DMS114 treated with DMSO at 0.1 percent for 48 hours (cell line): ENCODE measurements around the gene GDF2.

Source experiments
- DNase-seq: peaks from one replicate; lab custom pipeline; 2025; ENCODE audit not compliant: unreplicated experiment; lab: John Stamatoyannopoulos, UW

GDF2 gene

DNA sequence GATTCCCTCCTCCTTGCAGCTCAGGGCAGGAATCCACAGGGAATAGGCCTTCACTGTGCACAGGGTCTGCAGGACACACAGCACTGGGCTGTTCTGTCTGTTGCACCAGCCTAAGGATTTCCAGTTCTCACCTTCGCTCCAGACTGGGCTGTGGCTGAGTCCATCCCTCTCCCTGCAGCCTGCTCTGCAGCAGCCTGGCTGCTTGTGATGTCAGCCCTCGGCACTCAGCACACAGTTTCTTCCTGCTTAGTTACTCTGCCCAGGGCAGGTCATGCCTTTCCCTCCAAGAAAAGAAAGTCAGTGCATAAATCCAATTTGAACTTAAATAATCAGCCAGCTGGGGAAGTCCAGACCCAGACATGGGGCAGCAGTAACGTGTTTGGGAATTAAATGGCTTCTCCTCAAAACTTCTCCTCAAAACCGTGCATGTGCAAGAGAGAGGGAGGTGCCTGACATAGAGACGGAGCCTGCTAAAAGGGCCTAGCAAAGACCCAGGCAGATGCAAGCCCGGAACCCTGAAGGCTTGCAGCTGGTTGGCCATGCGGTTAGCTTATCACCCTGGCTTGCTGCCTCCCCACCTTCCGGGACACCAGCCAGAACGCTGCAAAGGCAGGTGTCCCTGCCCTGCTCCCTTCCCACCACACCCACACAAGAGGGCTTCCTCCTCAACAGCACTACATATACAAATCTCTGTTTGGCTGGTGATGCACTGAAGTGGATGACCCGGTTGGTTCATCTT lies 10.9 kb upstream of the GDF2 start:
- DNase-seq: no peak

DNA sequence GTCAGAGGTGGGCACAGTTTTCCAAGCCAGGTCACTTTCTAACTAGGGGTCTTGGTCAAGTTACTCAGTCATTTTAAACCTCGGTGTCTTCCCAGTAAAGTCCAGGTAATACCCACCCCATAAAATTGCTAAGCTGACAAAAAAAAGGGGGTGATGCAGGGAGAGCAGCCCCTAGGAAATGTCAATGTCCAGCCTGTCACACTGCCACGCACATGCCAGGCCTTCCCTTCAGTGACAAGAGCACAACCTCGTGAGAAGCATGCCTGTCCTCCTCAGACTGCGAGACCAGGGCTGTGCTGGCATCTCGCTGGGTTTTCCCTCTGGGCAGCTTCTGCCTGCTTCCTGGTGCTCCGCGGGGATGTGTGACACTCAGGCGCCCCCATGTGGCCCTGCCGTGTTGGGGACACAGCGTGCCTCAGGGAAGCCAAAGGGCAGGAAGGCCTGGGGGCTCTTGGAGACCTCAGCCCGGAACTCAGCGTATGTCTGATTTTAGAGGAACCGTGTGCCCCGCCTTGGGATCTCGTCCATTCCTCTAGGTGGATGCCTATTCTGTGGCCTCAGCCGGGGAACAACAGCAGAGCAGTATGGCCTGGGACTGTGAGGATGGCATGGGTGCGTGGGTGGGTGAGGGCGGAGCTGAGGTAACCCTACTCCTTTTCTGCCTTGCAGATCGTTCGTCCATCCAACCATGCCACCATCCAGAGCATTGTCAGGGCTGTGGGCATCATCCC lies 10.2 kb upstream of the GDF2 start:
- peak; percentile 57 for DNase-seq

DNA sequence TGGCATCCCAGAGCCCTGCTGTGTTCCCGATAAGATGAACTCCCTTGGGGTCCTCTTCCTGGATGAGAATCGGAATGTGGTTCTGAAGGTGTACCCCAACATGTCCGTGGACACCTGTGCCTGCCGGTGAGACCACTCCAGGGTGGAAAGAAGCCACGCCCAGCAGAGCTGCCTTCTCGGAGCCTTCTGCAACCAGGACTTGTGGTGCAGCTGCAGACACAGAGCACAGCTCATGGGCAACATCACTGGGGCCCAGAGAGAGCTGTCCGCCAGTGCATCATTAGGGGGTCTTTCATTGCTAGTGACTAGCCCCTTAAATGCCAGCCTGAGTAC lies 9.6 kb upstream of the GDF2 start:
- no peak for DNase-seq

DNA sequence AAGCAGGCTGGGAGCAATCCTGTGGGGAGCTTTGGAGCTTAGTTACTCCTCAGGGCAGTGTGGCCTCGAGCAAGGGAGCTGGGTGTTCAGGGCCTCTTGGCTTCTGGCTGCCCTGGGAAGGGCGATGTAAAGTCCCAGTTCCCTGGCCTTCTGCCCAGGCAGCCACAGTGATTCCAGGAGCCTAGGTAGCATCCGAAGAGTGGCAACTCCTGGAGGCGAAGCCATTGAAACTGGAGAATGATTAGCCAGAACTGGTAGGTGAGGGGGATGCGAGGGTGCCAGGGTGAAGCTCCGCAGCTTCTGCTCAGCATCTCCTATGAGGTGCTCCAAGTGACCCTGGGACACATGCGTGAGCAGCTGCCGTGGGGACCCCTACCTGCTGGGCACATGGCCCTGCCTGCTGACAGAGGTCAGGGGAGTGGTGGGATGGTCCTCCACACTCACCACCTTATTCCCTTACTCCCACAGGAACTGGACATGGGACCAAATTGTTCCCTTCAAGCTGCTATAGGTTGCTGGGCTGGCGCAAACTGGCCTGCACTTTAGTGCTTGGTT lies 7.8 kb upstream of the GDF2 start:
- no peak for DNase-seq

DNA sequence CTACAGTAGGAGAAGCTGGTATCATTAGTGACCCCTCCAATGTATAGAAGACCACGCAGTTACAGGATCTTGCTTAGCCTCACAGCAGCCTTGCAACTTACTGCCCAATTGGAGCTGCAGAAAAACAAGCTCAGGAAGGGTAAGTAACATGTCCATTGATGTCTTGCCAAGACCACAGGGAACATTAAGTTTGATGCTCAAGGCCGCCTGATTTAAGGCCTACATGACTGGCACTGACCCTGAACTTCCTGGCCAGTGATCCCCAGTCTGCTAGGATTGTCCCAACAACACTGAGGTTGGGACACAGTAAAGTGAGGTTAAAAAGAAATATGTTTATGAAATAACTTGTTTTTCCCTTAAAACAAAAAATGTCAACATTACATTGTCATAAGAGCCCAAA lies 6.8 kb upstream of the GDF2 start:
- DNase-seq: no peak

DNA sequence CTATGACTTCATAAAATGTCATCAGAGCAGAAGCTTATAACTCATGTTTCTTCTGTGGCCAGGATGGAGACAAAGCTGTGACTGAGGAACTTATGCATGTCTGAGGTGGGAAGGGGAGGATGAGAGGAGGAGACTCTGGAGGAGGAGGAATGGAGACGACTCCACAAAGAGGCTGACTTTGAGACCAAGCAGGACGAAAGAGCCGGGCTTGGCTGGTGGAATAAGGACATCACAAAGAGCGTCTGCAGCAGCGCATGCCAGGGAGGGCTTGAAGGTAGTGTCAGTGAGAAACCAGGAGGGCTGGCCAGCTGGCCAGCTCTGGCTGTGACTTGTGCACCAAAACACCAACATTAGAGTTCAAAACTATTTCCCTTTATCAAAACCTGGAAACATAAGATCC lies 6.1 kb upstream of the GDF2 start:
- DNase-seq: no peak

DNA sequence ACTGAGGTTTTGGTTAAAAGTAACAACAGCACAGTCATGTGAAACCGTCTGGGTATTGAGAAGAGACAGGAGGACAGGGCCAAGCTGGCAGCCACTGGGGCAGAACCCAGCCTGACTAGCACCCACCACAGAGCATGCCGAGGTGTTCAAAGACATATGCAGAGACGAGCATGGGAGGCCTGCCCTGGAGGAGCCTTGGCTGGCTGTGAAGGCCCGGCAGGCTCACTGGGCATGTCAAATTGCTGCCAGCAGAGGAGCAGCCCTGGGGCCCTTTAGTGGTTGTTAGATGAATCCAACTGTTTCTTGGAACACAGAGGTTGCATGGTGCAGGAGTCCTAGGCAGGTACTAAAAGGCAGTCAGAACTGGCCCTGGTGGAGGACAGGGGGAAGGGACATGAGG lies 5.0 kb upstream of the GDF2 start:
- DNase-seq: no peak

DNA sequence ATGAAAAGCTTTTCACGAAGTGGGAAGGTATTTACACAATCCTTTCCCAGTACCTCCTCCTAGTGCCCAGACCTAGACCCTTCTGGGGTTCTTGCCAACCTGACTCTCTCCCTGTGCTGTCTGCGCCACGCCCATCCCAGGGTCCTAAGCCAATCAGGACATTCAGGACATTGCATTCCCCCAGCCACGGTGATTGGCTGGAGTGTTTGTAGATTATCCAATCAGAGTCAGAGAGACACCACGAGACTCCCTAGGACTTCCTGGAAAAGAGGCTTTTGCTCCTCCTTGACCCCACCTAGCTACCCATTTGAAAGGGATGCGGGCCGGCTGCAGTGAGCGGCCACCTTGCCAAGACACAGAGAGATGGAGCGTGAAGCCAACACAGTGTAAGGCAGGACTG lies 3.5 kb upstream of the GDF2 start:
- DNase-seq: no peak

DNA sequence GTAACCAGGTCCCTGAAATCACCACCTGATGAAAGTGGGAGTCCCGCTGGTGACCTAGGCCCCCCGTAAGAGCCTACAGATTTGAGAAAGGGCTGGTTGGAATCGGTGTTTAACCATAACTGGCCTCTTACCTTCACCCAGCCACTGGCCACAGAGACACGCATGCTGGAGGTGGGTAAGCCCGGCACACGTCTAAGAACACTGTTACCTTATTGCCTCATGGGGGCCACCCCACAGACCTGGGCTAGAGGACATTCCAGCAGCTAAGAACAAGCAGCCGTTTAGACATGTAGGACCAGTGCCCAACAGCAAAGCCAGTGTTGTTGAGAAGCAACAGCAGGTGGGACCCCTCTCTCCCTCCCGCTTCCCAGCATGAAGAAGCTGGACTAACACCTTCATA lies 2.5 kb upstream of the GDF2 start:
- no peak for DNase-seq

DNA sequence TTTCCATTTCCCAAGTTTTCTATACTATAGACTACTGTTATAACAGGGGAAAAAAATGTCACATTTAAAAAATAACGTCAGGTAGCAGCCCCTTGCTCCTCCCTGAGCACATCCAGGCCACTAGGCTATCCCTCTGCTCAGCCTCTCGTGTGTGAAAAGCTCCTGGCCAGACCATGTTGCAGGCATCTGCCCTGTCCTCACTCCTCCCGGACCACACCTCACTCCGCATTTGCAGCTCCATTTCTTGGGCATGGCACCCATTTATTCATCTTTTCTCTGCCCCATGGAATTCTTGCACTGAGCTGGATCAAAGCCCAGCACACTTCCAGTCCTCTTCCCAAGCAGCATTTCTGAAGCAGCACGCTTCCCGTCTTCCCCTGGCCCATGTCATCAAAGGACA lies 1.4 kb upstream of the GDF2 start:
- no peak for DNase-seq

DNA sequence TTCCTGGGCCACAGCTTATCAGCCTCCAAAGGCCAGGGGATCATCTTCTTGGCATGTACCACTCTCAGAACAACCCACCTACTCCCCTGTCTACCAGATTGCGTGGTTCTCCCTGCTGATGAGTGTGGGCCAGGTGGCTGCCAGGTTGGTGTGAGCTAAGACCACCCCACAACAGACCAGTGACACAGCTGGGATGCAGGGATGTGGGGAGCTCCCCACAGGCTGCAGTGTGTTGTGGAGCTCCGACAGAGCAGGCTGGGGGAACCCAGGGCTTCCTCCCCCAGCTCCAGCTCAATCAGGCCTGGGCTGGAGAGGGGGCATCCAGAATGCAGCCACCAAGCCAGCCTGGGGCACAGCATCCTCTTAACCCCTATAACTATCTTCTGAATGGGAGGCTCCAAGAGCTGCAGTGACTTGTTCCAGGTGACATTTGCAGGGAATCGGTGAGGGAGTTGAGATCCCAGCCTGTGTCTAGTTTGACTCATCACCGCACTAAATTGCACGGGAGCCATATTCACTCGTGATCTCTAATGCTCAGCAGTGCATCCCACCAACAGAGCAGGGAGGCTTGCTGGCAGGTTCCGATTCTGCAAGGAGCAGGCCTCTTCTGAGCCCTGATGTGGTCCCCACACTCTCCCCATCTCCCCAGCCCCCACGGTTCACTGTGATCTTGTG lies 596 bp upstream of the GDF2 start:
- DNase-seq: no peak

DNA sequence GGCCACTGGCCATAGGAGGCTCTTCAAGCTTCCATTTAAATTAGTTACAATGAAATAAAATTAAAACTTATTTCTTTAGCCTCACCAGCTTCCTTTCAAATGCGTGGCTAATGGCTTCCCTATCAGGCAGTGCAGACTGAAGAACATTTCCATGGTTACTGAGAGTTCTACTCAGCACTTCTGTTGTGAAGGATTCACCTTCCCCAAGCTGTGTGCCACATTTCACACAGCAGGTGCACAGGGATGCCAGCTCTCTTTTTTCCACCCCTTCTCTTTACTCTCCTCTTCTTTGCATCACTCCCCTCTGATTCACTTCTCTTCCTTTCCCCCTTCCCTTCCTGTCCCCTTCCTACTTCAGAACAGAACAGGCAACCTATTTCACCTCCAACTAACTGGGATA lies 833 bp downstream of the GDF2 start:
- no peak for DNase-seq

DNA sequence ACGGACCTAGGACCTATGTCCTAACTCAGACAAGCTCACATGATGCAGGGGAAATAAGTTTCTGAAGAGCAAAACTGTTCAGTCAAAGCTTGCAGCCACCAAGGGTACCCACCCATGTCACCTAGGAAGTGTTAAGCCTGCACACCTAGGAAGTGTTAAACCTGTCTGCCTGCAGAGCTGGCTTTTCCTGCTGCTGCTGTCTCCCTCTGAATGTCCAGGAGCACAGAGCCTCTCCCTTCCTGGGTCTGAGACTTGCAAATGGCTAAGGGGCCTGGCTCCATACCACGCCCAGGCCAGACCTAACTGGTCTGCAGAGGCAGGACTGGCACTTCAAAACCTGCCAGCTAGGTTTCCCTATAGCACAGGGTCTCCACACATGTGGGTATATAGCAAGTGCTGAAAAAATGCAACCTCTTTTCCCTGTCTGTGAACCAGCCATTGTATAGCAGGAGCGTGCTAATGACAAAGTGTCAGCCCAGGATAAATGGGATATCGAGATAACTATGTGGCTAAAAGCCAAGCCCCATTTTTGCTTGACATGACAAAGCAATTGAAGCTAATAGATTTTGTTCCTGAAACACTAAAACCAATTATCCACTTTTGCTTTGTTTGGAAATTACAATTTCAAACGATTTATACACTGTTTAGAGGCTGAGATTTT lies 1.5 kb downstream of the GDF2 start:
- DNase-seq: no peak

DNA sequence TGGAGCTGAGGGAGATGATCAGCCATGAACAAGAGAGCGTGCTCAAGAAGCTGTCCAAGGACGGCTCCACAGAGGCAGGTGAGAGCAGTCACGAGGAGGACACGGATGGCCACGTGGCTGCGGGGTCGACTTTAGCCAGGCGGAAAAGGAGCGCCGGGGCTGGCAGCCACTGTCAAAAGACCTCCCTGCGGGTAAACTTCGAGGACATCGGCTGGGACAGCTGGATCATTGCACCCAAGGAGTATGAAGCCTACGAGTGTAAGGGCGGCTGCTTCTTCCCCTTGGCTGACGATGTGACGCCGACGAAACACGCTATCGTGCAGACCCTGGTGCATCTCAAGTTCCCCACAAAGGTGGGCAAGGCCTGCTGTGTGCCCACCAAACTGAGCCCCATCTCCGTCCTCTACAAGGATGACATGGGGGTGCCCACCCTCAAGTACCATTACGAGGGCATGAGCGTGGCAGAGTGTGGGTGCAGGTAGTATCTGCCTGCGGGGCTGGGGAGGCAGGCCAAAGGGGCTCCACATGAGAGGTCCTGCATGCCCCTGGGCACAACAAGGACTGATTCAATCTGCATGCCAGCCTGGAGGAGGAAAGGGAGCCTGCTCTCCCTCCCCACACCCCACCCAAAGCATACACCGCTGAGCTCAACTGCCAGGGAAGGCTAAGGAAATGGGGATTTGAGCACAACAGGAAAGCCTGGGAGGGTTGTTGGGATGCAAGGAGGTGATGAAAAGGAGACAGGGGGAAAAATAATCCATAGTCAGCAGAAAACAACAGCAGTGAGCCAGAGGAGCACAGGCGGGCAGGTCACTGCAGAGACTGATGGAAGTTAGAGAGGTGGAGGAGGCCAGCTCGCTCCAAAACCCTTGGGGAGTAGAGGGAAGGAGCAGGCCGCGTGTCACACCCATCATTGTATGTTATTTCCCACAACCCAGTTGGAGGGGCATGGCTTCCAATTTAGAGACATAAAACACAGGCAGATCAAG lies 3.3 kb downstream of the GDF2 start:
- DNase-seq: no peak

DNA sequence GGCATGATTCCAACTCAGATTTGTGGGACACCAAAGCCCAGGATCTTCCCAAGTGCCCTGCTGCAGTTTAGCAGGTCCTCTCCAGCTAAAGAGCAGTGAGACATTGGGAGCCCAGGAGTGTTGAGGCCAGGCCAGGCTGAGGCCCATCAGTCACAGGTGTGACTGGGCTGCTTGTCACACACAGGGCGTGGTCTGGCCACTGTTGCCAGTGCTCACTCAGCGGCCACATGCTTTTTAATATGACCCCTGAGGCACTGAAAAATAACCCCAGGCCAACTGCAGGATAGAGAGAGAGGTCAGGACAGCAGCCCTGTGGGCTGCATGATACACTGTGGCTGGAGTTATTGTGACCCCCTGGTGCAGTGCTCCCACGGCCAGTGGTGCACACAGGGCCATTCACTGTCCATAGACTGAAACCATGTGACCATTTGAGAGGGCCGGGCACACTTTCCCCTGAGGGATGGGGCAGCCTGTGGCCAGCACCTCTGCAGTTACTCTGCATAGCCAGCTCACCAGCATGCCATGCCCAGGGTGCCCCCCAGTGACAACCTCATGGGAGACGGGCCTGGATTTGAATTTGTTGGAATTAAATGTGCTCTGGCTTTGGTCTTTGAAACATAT lies 4.2 kb downstream of the GDF2 start:
- DNase-seq: no peak

DNA sequence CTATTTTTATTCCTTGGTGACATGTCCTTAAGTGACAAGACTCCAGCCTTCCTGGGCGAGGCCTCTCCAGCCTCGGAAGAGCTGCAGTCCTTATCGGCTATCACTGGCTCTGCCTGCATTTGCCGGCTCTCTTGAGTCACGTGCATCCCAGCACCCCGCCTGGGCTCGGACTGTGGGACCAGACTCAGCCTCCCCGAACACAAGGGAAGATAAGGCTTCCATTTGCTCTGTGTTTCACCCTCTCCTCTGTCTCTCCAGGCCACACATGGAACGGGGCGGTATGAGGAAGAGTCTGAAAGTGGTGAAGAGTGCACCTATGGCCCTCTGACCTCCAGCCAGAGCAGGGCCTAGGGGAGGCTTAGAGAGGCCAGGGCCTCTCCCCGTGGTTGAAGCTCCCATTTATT lies 4.7 kb downstream of the GDF2 start:
- no peak for DNase-seq

DNA sequence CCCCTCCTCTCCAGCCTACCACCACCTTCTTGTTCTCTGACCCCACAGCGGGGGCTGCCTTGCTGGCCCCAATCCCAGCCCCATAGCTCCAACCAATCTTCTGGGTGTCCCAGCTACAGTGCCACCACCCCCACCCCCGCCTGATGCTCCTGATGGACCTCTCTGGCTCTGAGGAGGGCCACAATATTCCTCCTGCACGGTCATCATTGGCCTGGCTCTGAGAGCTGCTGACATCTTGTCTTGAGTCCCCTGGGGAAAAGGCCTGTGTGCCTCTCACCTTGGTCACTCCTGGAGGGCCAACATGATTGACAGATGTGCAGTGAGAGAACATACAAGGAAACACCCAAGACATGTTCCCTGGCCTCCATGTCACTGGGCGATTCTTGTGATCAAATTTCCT lies 7.6 kb downstream of the GDF2 start:
- DNase-seq: no peak

DNA sequence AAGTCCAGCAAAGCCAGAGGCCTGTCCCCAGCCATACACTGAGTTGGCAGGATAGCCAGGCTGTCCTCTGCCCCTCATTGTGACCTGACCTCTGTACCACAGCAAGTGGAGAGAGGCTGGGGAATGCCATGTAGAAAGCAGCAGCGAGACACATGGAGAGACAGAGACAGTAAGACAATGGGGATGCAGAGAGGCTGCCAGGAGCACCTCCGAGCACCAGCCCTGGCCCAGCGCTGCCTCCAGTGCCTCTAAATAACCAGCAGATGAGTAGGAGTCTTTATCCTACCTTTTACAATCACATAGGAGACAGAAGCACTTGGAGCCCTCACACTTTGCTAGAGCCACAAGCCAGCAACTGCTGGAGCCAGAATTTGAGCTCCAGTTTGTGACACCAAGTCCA lies 8.1 kb downstream of the GDF2 start:
- no peak for DNase-seq

DNA sequence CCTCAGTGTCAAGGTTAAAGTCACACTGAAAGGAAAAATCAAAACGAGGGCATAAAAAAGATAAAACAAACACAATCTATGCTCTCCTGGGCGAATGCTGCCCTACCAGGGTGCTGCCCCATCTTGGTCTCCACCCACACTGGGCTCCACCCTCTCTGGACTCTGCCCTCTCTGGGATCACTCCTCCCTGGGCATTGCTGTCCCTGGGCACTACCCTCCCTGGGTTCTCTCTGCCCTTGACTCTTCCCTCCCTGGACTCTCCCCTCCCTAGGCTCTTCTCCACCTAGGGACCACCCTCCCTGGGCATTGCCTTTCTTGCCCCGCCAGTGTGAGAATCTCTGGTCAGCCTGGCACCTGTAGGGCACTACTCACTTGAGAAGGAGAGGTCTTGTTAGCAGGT lies 8.6 kb downstream of the GDF2 start:
- DNase-seq: no peak

DNA sequence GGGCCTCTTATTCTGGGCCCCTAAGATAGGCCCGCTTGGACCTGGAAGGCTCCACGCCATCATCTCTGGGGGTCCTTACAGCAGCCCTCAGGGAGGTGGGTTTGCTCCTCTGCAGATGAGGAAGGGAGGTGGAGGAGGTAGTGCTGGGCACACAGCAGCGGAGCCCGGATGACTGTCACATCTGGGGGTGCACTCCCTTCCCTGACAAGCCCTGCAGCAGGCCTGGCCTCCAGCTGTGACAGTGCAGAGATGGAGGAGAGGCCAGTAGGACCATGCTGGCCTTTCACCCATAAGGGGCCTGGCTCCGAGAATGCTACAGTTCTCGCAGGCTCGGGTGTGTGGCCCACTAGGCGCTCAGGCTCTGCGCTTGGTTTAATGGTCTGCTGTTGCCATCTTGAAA lies 9.2 kb downstream of the GDF2 start:
- no peak for DNase-seq
